ENCODE results near the gene BORCS8. TPM values are rescaled to one million over a fixed set of nuclear protein-coding genes. Genes with fewer than 3 reads are reported as not detected.
A peak's percentile ranks its signal among the peaks of the same experiment; 100 is the strongest.
"Not testable (repeated sequence)": the region's sequence is repeated elsewhere in the genome, so short reads cannot be mapped to it uniquely, and the experiment has no call there.

BORCS8 gene
- total RNA-seq (2014; rRNA removed; shearing (Covaris generic)), result 19.3 and 26.4 TPM in 2 replicates

DNA sequence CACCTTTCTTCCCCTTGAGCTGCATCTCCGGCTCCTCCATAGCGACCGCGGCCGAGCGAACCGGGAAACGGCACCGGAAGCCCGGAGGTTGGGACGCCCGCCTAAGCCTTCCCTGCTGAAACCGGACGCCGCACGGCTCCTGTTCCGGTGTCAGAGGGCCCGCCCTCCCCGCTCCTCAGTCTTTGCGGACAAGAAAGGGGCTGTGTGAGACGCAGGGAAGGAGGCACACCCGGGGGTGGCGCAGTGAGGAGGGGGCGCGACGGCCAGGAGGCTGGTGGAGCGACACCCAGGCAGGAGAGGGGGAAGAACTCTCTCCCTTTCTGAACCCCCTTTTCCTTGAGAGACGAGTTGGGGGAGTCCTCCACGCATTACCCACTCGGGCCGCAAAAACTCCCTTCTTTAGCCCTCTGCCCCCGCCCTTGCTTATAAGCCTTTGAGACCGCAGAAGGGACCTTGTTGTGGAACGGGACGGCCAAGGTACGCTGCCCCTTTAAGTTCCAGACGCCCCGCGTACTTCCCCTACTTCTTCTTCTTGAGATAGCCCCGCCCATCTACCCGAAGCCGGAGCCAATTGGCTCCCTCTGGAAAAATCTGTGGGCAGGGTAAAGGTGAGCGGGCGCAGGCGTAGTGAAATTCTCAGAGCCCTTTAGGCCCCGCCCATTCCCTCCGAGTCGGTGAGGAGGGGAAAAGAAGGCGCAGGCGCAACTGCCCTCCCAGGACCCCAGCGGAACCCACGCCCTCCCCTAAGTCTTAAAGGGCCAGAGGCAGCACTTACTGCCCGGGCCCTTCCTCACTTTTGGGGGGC lies at the start of gene BORCS8, which contains the start of gene RFXANK:
Gene BORCS8, minus strand, starts transcription at position 75 of the 805 bp plus-strand sequence. Its CDS starts 35 bp downstream, at position 40.
Gene RFXANK, plus strand, starts transcription at position 181 of the 805 bp plus-strand sequence. CDS start 1,689 bp downstream, outside the sequence.
- DNase-seq (ENCODE audit: low spot score), result peak; percentile 99

DNA sequence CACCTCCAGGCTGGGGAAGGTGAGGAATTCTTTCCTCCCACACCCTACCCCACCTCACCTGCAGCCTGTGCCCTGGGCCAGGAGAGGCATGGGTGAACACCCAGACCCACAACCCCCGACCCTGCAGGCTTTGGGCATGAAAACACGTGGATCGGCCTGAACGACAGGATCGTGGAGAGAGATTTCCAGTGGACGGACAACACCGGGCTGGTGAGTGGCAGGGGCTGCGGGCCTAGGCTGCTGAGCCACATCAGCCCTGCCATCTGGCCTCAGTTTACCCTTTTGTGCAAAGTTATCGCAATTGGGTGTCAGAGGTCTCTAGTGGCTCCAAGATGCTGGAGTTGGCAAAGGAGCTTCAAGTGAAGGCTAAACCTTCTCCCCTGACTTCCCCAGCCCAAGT lies 48.5 kb upstream of the BORCS8 start:
- DNase-seq (ENCODE audit: low spot score), result no peak

DNA sequence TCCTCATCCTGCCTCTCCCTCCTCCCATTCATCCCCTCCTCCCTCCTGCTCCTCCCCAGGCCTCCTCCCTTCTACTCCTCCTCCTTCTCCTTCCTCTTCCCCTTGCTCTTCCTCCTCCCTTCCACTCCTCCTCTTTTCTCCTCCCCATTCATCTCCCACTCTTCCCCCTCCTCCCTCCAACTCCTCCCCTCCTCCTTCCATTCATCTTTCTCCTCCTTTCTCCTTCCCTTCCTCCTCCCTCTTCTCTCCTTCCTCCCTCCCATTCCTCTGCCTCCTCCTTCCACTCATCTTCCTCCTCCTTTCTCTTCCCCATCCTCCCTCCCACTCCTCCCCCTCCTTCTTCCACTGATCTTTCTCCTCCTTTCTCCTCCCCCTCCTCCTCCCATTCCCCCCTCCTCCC lies 47.7 kb upstream of the BORCS8 start:
- no peak for DNase-seq (ENCODE audit: low spot score)

DNA sequence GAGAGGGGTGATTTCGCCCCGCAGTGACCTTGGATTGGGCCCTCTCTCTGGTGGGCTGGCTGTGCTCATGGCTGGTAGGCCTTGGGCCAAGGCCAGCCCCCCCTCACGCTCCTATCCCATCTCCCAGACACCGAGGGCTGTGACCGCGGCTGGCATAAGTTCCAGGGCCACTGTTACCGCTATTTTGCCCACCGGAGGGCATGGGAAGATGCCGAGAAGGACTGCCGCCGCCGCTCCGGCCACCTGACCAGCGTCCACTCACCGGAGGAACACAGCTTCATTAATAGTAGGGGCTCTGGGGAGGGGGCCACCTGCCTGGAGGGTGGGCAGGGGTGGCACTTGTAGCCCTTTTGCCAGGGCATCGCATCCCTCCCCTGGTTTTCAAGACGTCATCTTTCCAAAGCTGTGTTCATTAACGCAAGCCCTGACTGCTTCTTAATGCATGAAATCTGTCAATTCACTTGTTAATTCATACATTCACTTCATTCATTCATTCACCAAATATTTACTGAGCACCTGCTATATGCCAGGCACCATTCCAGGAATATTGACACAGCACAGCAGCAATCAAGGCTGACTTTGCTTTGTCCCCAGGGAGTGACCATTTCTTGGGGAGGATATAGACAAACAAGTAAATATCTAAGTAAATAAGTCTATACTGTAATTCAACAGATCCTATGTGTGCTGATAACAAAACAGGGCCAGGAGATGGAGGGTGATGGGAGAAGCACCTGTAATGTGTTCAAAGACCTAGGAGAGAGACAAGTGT lies 46.4 kb upstream of the BORCS8 start:
- DNase-seq (ENCODE audit: low spot score), result no peak

DNA sequence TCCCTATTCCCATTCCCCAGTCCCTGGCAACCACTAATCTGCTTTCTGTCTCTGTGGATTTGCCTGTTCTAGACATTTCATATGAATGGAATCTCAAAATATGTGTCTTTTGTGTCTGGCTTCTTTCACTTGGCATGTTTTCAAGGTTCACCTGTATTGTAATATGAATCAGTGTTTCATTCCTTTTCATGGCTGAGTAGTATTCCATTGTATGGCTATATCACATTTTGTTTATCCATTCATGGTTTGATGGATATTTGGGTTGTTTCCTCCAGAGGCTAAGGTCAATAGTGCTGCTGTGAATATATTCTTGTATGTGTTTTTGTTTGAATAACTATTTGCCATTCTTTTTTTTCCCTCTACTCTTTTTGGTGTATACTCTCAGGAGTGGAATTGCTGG lies 44.2 kb upstream of the BORCS8 start:
- DNase-seq (ENCODE audit: low spot score), result no peak

DNA sequence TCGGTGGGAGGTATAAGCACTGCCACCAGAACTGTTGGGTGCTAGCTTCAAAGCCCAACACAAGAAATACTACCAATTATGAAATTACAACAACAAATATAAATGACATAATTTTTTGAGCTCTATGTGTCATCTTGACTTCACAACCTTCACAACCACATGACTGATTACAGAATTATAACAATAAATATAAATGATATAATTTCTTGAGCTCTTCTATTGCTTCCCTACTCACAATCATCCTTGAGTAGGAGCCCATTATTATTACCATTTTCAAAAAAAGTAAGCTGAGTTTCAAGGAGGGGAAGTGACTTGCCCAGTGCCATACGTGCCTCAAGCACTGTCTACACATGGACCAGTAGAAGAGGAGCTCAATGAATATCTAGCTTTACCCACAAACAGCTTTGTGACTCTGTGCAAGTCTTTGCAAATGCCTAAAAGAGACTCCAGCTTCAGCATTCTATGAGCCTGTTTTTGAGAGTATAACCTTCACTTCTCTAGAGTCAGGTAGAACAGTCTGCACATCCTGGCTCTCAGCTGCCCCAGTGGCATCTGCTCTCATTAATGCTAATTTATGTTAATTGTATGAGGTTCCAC lies 42.4 kb upstream of the BORCS8 start:
- DNase-seq (ENCODE audit: low spot score), result no peak

DNA sequence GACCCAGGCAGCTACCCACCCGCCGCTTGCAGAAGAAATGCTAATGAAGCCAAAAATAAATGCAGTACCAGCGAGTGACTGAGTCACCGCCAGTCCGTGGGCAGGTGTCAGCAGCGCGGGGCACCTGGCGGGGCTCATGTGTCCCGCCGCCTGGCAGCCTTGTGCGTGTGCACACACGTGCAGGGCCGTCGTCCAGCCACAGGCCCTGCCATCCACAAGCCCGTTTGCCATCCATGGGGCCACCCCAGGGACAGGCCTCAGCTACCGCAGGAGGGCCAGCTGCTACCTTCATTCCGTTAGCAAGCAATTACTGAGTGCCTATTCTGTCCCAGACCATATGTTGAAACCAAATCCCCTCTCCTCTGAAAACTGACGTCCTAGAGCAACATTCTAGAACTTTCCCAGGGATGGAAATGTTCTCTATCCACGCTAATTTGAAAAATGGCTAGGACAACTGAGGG lies 40.3 kb upstream of the BORCS8 start:
- DNase-seq (ENCODE audit: low spot score), result no peak

DNA sequence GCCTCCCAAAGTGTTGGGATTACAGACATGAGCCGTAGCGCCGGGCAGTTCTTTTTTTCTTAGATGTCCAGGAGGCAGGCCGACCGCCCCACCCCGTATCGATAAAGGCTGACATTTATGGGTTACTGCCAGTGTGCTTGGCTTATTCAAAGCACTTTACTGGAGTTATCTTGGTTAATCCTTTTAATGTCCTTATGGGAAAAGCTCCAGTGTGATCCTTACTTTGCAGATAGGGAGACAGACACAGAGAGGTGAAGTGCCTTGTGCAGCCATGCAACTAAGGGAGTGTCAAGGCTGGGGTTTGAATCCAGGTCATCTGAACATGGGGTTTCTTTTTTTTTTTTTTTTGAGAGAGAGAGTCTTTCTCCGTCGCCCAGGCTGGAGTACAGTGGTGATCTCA lies 39.0 kb upstream of the BORCS8 start:
- no peak for DNase-seq (ENCODE audit: low spot score)

DNA sequence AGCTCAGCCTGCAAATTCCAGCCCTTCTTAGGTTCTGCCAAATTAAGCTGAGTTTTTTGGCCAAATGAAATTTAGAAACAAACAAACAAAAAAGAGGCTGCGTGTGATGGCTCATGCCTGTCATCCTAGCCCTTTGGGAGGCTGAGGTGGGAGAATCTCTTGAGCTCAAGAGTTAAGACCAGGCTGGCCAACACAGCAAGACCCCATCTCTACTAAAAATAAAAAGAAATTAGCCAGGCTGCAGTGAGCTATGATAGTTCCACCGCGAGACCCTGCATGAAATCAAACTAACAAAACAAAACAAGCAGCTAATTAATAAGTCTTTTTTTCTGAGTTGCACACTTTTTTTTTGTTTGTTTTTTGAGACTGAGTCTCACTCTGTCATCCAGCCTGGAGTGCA lies 37.7 kb upstream of the BORCS8 start:
- no peak for DNase-seq (ENCODE audit: low spot score)

DNA sequence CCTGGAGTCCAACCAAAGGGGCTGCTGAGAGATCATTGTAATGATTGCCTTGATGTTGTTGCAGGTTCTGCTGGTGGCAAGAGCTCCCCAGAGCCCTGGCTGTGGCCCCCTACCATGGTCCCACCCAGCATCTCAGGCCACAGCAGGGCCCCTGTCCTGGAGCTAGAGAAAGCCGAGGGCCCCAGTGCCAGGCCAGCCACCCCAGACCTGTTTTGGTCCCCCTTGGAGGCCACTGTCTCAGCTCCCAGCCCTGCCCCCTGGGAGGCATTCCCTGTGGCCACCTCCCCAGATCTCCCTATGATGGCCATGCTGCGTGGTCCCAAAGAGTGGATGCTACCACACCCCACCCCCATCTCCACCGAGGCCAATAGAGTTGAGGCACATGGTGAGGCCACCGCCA lies 35.3 kb upstream of the BORCS8 start:
- no peak for DNase-seq (ENCODE audit: low spot score)

DNA sequence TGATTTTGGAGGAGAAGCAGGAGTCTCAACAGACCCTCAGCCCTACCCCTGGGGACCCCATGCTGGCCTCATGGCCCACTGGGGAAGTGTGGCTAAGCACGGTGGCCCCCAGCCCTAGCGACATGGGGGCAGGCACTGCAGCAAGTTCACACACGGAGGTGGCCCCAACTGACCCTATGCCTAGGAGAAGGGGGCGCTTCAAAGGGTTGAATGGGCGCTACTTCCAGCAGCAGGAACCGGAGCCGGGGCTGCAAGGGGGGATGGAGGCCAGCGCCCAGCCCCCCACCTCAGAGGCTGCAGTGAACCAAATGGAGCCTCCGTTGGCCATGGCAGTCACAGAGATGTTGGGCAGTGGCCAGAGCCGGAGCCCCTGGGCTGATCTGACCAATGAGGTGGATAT lies 34.7 kb upstream of the BORCS8 start:
- no peak for DNase-seq (ENCODE audit: low spot score)

DNA sequence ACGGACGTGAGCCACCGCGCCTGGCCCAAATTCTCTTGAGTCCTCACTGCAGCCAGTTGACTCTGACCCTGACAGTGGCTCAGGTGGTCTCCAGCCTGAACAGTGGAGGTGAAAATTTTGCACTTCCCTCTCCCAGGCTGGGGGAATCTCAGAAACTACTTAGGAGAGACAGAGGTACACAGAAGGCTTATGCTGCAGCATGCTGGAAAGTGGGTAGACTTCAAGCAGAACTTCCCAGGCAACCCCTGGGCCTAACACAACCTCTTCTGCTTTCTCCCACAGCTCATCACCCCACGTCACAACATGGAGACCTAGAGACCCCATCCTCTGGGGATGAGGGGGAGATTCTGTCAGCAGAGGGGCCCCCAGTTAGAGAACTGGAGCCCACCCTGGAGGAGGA lies 34.3 kb upstream of the BORCS8 start:
- no peak for DNase-seq (ENCODE audit: low spot score)

DNA sequence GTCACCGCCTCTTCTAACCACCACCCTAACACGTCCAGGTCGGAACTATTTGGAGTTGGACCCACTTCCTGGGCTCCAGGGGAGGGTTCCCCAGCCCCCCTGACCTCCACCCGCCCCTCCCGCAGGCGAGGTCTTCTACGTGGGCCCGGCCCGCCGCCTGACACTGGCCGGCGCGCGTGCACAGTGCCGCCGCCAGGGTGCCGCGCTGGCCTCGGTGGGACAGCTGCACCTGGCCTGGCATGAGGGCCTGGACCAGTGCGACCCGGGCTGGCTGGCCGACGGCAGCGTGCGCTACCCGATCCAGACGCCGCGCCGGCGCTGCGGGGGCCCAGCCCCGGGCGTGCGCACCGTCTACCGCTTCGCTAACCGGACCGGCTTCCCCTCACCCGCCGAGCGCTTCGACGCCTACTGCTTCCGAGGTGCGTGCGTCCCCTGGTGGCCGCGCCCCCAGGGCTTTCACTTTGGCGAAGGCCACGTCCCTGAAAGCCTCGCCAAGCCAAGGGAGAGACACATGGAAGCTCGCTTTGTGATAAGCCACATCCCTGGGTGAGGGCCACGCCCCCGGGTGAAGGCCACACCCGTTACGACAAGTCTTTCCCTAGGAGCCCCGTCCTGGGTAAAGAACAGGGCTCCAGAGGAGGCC lies 33.0 kb upstream of the BORCS8 start:
- DNase-seq (ENCODE audit: low spot score), result no peak

DNA sequence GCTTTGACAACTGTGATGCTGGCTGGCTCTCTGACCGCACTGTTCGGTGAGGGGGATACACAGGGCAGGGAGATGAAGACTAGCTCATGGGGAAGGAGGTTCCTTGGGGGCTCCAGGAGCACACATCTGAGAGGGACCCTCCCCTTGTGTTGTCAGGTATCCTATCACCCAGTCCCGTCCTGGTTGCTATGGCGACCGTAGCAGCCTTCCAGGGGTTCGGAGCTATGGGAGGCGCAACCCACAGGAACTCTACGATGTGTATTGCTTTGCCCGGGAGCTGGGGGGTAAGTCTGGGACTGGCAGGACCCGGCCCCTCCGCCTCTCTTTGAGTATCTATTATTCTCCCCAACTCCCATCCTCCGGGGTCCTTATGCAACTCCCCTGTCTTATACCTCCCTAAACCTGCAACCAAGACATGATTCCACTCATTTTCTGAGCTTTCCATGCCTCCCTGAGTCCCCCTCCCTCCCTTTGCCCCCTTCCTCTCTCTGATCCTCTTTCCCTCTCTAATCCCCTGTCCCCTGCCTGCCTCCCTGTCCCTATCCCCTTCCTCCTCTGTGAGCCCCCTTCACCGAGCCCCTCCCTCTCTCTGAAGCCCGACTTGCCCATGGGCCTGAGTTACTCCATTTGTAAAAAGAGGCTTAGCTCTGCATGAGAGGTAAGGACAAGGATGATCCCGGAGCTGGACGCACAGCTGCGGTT lies 32.3 kb upstream of the BORCS8 start:
- DNase-seq (ENCODE audit: low spot score), result no peak

DNA sequence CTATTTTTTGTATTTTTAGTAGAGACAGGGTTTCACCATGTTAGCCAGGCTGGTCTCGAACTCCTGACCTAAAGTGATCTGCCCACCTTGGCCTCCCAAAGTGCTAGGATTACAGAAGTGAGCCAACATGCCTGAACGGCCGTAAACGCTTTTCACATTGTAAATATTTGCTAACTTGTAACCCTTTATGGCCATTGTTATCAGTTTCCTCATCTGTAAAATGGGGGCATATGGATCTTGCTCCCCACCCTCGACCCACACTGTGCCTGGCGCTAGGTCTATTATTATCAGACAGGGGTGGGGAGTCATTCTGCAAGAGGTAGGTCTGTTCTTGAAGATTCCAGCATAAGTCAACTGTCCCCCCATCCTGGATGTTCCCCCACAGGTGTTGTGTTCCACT lies 31.7 kb upstream of the BORCS8 start:
- no peak for DNase-seq (ENCODE audit: low spot score)

DNA sequence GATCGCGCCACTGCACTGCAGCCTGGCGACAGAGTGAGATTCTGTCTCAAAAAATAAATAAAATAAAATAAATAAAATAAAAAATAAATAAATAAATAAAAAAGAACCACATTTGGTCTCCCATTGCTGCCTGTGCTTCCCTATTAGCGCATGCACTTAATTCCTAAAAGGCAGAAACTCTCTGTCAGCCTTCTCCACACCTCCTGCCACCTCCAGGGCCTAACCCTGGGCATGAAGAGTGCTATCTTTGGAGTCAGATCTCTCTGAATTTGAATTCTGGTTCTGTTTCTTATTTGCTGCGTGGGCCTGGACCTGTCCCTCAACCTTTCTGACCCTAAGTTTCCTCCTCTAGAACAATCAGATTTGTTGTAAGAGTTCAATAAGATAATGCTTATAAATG lies 31.1 kb upstream of the BORCS8 start:
- no peak for DNase-seq (ENCODE audit: low spot score)

DNA sequence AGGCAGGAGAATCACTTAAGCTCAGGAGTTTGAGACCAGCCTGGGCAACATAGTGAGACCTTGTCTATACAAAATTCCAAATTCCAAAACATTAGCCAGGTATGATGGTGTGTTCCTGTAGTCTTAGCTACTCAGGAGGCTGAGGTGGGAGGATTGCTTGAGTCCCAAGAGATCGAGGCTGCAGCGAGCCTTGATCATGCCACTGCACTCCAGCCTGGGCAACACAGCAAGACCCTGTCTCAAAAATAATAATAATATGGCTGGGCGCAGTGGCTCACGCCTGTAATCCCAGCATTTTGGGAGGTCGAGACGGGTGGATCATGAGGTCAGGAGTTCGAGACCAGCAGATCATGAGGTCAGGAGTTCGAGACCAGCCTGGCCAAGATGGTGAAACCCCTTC lies 29.0 kb upstream of the BORCS8 start:
- not testable (repeated sequence) for DNase-seq (ENCODE audit: low spot score)

DNA sequence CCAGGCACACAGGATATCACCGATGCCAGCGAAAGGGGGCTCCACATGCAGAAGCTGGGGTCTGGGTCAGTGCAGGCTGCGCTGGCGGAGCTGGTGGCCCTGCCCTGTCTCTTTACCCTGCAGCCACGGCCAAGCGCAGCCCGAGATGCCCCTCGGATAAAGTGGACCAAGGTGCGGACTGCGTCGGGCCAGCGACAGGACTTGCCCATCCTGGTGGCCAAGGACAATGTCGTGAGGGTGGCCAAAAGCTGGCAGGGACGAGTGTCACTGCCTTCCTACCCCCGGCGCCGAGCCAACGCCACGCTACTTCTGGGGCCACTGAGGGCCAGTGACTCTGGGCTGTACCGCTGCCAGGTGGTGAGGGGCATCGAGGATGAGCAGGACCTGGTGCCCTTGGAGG lies 27.0 kb upstream of the BORCS8 start:
- no peak for DNase-seq (ENCODE audit: low spot score)

DNA sequence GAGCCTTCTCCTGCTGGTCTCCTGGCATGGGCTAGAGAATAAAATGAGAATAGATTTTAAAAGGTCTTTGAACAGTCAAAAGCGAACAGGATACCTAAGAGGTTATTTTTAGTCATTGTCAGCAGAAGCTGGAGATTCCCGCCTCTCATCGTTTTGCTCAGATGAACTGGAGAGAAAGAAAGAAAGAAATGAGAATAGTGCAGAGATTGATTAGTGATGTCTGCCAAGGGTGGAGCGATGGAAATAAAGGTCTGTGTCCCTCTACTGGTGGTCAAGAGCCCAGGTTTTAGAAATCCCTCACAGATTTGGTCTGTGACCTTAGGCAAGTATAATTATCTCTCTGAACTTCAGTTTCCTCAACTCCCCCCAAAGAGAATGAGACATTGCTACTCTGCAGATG lies 25.1 kb upstream of the BORCS8 start:
- no peak for DNase-seq (ENCODE audit: low spot score)

DNA sequence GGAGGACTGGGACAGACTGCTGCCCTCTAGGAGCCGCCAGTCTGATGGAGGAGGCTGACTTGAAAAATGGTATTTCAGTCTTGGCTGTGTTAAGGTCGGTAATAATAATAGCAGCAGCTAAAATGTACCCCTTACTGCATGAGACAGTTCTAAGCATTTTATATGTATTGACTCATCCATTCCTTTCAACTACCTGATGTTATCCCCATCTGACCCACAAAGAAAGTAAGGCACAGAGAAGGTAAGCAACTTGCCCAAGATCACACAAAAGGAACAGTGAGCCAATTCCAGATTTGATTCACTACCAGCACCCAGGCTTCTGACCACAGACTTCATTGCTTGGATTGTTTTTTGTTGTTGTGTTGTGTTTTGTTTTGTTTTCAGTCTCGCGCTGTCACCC lies 23.8 kb upstream of the BORCS8 start:
- no peak for DNase-seq (ENCODE audit: low spot score)

DNA sequence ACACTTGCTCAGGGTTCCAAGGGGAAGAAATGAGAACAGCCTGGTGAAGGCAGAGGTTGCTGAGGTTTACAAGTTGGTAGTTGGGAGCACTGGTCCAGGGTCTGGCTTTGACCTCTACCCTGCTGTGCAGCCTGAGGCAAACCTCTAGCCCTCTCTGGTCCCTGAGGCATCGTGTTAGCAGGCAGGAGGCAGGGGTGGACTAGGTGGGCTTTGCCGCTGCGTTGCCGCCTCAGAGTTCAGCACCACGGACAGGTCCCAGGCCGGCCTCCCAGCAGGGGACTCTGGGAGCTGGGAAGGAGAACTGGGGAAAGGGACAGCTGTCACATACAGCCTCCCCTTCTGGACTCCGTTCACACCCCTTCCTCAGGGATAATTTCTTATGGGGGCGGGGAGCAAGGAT lies 22.9 kb upstream of the BORCS8 start:
- DNase-seq (ENCODE audit: low spot score), result no peak

DNA sequence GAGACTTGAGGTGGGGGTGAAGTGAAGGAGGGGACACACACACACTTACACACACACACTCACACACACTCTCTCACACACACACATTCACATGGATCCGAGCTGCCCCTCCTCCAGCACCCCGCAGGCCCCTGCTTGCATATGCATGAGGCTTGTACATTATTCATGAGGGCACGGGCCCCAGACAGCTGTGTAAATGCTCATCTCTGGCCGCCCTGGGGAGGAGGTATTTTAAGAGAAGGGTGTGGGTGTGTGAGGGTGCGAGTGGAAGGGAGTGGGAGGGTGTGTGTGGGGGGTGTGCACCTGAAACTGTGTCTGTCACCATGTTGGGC lies 22.2 kb upstream of the BORCS8 start:
- no peak for DNase-seq (ENCODE audit: low spot score)

Data from H4 (cell line).